Measurements from ENCODE around the gene IPCEF1.
"Not testable (repeated sequence)": the region's sequence is repeated elsewhere in the genome, so short reads cannot be mapped to it uniquely, and the experiment has no call there.

Gene IPCEF1

DNA sequence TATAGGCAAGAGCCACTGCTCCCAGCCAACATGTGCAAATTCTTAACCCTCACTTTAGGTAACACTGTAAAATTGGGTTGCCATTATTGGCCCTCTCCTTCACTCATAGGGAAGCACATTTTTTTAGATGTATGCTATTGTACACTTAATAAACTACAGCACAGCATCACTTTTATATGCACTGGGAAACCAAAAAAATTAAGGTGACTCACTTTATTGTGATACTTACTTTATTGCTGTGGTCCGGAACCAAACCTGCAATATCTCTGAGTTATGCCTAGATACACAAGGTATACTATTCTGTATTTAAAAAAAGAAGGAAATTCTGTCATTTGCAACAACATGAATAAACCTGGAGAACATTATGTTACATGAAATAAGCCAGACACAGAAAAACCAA is 40.5 kb downstream of the IPCEF1 start:
- Histone ChIP-seq H4K20me1 (ENCODE audit: insufficient read depth) (no peaks in the 10 kb centered on the region), H2AFZ (ENCODE audit: low read depth) (no peak overlapping the region), H3K79me2 (ENCODE audit: insufficient read depth, low read depth) (no peaks in the 10 kb centered on the region), H3K36me3 (ENCODE audit: insufficient read depth) (no peaks in the 10 kb centered on the region), H3K27me3 (ENCODE audit: insufficient read depth, low read depth) (no peaks in the 10 kb centered on the region), H3K4me1 (ENCODE audit: low read depth, poor library complexity, severe bottlenecking) (no peaks in the 10 kb centered on the region), H3K4me3 (IDR thresholded peaks at IDR 0.05; ENCODE audit: insufficient read depth, low read depth, low read length) (no peak overlapping the region), H3K9ac (no peak overlapping the region), H3K4me2 (no peak overlapping the region), H3K27ac (no peak overlapping the region)
- TF ChIP-seq, protein P1, sequence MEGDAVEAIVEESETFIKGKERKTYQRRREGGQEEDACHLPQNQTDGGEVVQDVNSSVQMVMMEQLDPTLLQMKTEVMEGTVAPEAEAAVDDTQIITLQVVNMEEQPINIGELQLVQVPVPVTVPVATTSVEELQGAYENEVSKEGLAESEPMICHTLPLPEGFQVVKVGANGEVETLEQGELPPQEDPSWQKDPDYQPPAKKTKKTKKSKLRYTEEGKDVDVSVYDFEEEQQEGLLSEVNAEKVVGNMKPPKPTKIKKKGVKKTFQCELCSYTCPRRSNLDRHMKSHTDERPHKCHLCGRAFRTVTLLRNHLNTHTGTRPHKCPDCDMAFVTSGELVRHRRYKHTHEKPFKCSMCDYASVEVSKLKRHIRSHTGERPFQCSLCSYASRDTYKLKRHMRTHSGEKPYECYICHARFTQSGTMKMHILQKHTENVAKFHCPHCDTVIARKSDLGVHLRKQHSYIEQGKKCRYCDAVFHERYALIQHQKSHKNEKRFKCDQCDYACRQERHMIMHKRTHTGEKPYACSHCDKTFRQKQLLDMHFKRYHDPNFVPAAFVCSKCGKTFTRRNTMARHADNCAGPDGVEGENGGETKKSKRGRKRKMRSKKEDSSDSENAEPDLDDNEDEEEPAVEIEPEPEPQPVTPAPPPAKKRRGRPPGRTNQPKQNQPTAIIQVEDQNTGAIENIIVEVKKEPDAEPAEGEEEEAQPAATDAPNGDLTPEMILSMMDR (conservative IDR thresholded peaks at IDR 0.05; ENCODE audit: low read depth, low read length): no peak

DNA sequence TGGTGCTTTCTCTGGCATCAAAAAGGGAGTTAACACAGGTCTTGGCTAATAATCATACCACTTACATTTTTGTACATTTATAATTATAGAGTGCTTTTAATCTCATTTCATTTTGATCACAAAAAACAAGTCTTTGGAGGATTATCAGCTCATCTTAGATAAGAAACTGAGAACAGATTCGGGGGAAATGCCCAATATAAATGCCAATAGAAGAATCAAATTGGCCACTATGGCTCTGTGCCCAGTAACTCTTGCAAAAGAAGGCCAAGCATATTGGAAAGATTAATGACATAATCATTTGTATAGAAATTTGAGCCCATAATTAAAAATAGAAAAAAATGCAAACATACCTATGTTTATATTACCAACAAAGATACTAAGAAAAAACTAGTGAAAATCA is 42.5 kb downstream of the IPCEF1 start:
- TF ChIP-seq, protein P1 (conservative IDR thresholded peaks at IDR 0.05; ENCODE audit: low read depth, low read length): no peak
- Histone ChIP-seq H4K20me1 (ENCODE audit: insufficient read depth) (no peaks in the 10 kb centered on the region), H3K36me3 (ENCODE audit: insufficient read depth) (no peaks in the 10 kb centered on the region), H3K27ac (no peak overlapping the region), H3K4me1 (ENCODE audit: low read depth, poor library complexity, severe bottlenecking) (no peaks in the 10 kb centered on the region), H3K4me3 (IDR thresholded peaks at IDR 0.05; ENCODE audit: insufficient read depth, low read depth, low read length) (no peak overlapping the region), H3K27me3 (ENCODE audit: insufficient read depth, low read depth) (no peaks in the 10 kb centered on the region), H3K9ac (no peak overlapping the region), H3K79me2 (ENCODE audit: insufficient read depth, low read depth) (no peaks in the 10 kb centered on the region), H2AFZ (ENCODE audit: low read depth) (no peak overlapping the region), H3K4me2 (no peak overlapping the region)

DNA sequence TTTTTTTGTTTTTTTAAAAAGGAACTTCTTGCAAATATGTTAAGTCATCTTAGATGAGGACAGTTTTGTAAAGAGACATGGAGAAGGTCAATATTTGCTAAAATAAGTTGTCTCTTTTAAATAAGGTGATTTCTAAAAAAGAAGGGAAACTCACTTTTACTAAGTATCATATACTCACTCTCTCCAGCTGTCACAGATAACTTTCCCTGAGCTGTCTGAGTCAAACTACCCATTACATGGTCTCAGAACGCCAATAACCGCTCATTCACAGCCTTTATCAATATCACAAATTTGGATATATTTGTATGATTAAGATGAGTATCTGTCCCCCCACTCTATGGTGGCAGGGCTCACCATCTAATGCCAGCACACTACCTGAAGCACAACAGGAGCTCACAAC is 47.6 kb downstream of the IPCEF1 start:
- Histone ChIP-seq H3K27me3 (ENCODE audit: insufficient read depth, low read depth) (no peaks in the 10 kb centered on the region), H3K36me3 (ENCODE audit: insufficient read depth) (no peaks in the 10 kb centered on the region), H3K4me3 (IDR thresholded peaks at IDR 0.05; ENCODE audit: insufficient read depth, low read depth, low read length) (no peak overlapping the region), H3K9ac (no peak overlapping the region), H3K4me2 (no peak overlapping the region), H4K20me1 (ENCODE audit: insufficient read depth) (no peaks in the 10 kb centered on the region), H3K79me2 (ENCODE audit: insufficient read depth, low read depth) (no peaks in the 10 kb centered on the region), H2AFZ (ENCODE audit: low read depth) (no peak overlapping the region), H3K27ac (no peak overlapping the region), H3K4me1 (ENCODE audit: low read depth, poor library complexity, severe bottlenecking) (peaks cover 13% of the 10 kb centered on the region)
- TF ChIP-seq, protein P1 (conservative IDR thresholded peaks at IDR 0.05; ENCODE audit: low read depth, low read length): no peak

DNA sequence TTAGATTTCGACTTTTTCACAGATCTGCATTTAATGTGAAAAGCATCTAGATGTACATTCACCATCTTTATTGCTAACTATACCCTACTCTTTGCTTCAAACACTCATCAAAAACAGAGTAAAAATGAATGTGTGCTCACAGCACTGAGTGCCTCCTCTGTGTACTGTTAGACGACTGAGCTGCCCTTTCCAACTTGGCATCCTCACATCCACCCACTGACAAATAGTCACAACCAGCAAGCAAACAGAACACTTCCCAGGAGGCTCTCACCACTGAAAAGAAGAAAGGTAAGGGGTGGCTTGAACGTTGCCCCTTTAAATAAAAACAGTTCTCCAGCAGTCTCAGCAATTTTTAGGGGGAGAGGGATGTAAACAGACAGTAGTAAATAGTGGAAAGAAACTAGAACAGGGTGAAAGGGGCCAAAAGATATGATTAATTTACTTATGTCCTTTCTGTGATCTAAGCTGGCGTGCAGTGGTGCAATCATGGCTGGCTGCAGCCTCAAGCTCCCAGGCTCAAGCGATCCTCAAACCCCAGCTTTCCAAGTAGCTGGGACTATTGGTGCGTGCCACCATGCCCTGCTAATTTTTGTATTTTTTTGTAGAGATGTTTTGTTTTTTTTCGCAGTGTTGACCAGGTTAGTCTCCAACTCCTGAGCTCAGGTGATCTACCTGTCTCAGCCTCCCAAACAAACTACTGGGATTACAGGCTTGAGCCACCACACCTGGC is 48.7 kb downstream of the IPCEF1 start:
- no peaks in the 10 kb centered on the region for H3K36me3 ChIP-seq (ENCODE audit: insufficient read depth)
- no peak overlapping the region for H3K9ac ChIP-seq
- H3K4me3 ChIP-seq (IDR thresholded peaks at IDR 0.05; ENCODE audit: insufficient read depth, low read depth, low read length): no peak overlapping the region
- no peak overlapping the region for H3K4me2 ChIP-seq
- no peak overlapping the region for H3K27ac ChIP-seq
- H3K27me3 ChIP-seq (ENCODE audit: insufficient read depth, low read depth): no peaks in the 10 kb centered on the region
- peaks cover 25% of the 10 kb centered on the region for H3K4me1 ChIP-seq (ENCODE audit: low read depth, poor library complexity, severe bottlenecking)
- TF ChIP-seq, protein P1 (conservative IDR thresholded peaks at IDR 0.05; ENCODE audit: low read depth, low read length): no peak
- H3K79me2 ChIP-seq (ENCODE audit: insufficient read depth, low read depth): no peaks in the 10 kb centered on the region
- H2AFZ ChIP-seq (ENCODE audit: low read depth): no peak overlapping the region
- no peaks in the 10 kb centered on the region for H4K20me1 ChIP-seq (ENCODE audit: insufficient read depth)

DNA sequence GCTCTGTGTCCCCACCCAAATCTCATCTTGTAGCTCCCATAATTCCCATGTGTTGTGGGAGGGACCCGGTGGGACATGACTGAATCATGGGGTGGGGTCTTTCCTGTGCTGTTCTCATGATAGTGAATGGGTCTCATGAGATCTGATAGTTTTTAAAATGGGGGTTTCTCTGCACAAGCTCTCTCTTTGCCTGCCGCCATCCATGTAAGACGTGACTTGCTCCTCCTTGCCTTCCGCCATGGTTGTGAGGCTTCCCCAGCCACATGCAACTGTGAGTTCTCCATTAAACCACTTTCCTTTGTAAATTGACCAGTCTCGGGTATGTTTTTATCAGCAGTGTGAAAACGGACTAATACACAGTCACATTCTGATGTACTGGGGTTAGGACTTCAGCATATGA is 49.5 kb downstream of the IPCEF1 start:
- H3K36me3 ChIP-seq (ENCODE audit: insufficient read depth): not testable (repeated sequence)

More for the DNA sequence above, 49.5 kb downstream of the IPCEF1 start:
- H3K4me3 ChIP-seq (IDR thresholded peaks at IDR 0.05; ENCODE audit: insufficient read depth, low read depth, low read length); H3K27me3 ChIP-seq (ENCODE audit: insufficient read depth, low read depth); H4K20me1 ChIP-seq (ENCODE audit: insufficient read depth); H2AFZ ChIP-seq (ENCODE audit: low read depth); H3K4me2 ChIP-seq; H3K9ac ChIP-seq; H3K79me2 ChIP-seq (ENCODE audit: insufficient read depth, low read depth); H3K27ac ChIP-seq: not testable (repeated sequence)
- peaks cover 32% of the 10 kb centered on the region for H3K4me1 ChIP-seq (ENCODE audit: low read depth, poor library complexity, severe bottlenecking)

Data from KMS-11 (cell line).